H1 (cell line): ENCODE results near the gene ATP11C. TPM values are rescaled to one million over a fixed set of nuclear protein-coding genes. Genes with fewer than 3 reads are reported as not detected.

ENCODE experiments used
- CTCF ChIA-PET: fragments of 300-600 bp; sonication (Branson Sonifier 250); formaldehyde crosslinking; loops from one replicate; lab custom pipeline; 2021; ENCODE audit not compliant: partially characterized antibody; lab: Charles Lee
- POLR2A ChIA-PET: fragments of 300-600 bp; sonication (Branson Sonifier 250); formaldehyde crosslinking; loops from one replicate; lab custom pipeline; 2021; ENCODE audit warnings: inconsistent platforms; ENCODE audit not compliant: partially characterized antibody; lab: Charles Lee
- DNase-seq, 2 experiments: peaks; one replicate each; pipeline versions ENCODE4 v3.0.0 to v3.0.0-alpha.2; 2010 to 2022; ENCODE audit warnings: low spot score in 2 of 2, low read depth in 1 of 2, mixed read lengths in 1 of 2
- FAIRE-seq: peaks from 2 replicates; lab custom pipeline; 2011; peaks lifted over from hg19 to GRCh38; lab: Jason Lieb, UNC
- H2AFZ ChIP-seq: 2 replicates; pipeline ENCODE4 v1.8.1; 2012; ENCODE audit warnings: low read length, inconsistent platforms
- H2AK5ac ChIP-seq: 2 replicates; pipeline ENCODE4 v1.6.1; 2013; ENCODE audit warnings: low read depth, low read length
- H2BK120ac ChIP-seq: replicated peaks from 2 replicates; pipeline ENCODE3; 2013; ENCODE audit warnings: low read depth, low read length, inconsistent platforms
- H2BK12ac ChIP-seq: 2 replicates; pipeline ENCODE4 v1.6.1; 2013; ENCODE audit warnings: low read depth, low read length
- H2BK15ac ChIP-seq: 2 replicates; pipeline ENCODE4 v1.6.1; 2013; ENCODE audit warnings: low read length
- H2BK20ac ChIP-seq: 2 replicates; pipeline ENCODE4 v1.6.1; 2013; ENCODE audit warnings: low read length
- H2BK5ac ChIP-seq: 2 replicates; pipeline ENCODE4 v1.6.1; 2013; ENCODE audit warnings: low read depth, low read length
- H3K14ac ChIP-seq: 2 replicates; pipeline ENCODE4 v1.6.1; 2013; ENCODE audit warnings: inconsistent platforms; ENCODE audit not compliant: insufficient read length
- H3K18ac ChIP-seq: 2 replicates; pipeline ENCODE4 v1.6.1; 2013; ENCODE audit warnings: low read length; ENCODE audit errors: extremely low read depth
- H3K23ac ChIP-seq: 2 replicates; pipeline ENCODE4 v1.6.1; 2013; ENCODE audit warnings: inconsistent platforms; ENCODE audit not compliant: insufficient read length
- H3K23me2 ChIP-seq: 2 replicates; pipeline ENCODE4 v1.6.1; 2013; ENCODE audit warnings: low read depth, low read length
- H3K27ac ChIP-seq: 2 replicates; pipeline ENCODE4 v1.6.1; 2011; ENCODE audit warnings: low read depth, low read length, inconsistent platforms
- H3K27me3 ChIP-seq, 4 experiments: replicated peaks in 1 of 4; 1 replicate in 1 of 4; 2 replicates in 3 of 4; pipeline versions ENCODE4 v1.6.1 to v1.8.1; 2011 to 2013; ENCODE audit warnings: low read length in 3 of 4, mild to moderate bottlenecking in 3 of 4, inconsistent platforms in 2 of 4, mixed read lengths in 2 of 4, moderate library complexity in 1 of 4; ENCODE audit not compliant: control insufficient read depth in 3 of 4, insufficient read depth in 3 of 4; ENCODE audit errors: extremely low read depth in 1 of 4
- H3K36me3 ChIP-seq, 4 experiments: 2 replicates each; pipeline versions ENCODE4 v1.6.1 to v1.8.1; 2011 to 2013; ENCODE audit warnings: mild to moderate bottlenecking in 4 of 4, low read length in 3 of 4, moderate library complexity in 2 of 4, control low read depth in 1 of 4, inconsistent platforms in 1 of 4; ENCODE audit not compliant: insufficient read depth in 4 of 4, control insufficient read depth in 2 of 4
- H3K4ac ChIP-seq: replicated peaks from 2 replicates; pipeline ENCODE3; 2013; ENCODE audit warnings: low read length, low read depth, mixed read lengths, inconsistent platforms; ENCODE audit not compliant: insufficient read length
- H3K4me1 ChIP-seq, 4 experiments: replicated peaks in 1 of 4; 1 replicate in 1 of 4; 2 replicates in 3 of 4; pipeline versions ENCODE4 v1.6.1 to v1.8.1; 2011 to 2013; ENCODE audit warnings: low read length in 3 of 4, inconsistent platforms in 2 of 4, mixed read lengths in 1 of 4; ENCODE audit not compliant: insufficient read depth in 4 of 4, control insufficient read depth in 3 of 4
- H3K4me2 ChIP-seq, 2 experiments: 2 replicates each; pipeline versions ENCODE4 v1.6.1 to v1.8.1; 2011 to 2013; ENCODE audit warnings: low read depth in 2 of 2, low read length in 2 of 2, control low read depth in 1 of 2, inconsistent platforms in 1 of 2, mild to moderate bottlenecking in 1 of 2; ENCODE audit not compliant: insufficient read depth in 1 of 2
- H3K4me3 ChIP-seq, 4 experiments: fragments of 200-600, 300-600 bp in 1 of 4; sonication (generic), shearing (Covaris generic), sonication (Bioruptor Twin) in 1 of 4; 2 replicates each; pipeline versions ENCODE4 v1.5.1 to v1.8.1; 2011 to 2016; ENCODE audit warnings: low read length in 4 of 4, low read depth in 3 of 4, control low read depth in 2 of 4, inconsistent platforms in 2 of 4, mild to moderate bottlenecking in 2 of 4, mixed read lengths in 1 of 4, moderate library complexity in 1 of 4; ENCODE audit not compliant: insufficient read depth in 2 of 4; ENCODE audit errors: extremely low read depth in 1 of 4
- H3K56ac ChIP-seq: replicated peaks from 2 replicates; pipeline ENCODE3; 2013; ENCODE audit warnings: low read depth, mild to moderate bottlenecking, mixed read lengths, low read length, inconsistent platforms; ENCODE audit not compliant: insufficient read length
- H3K79me1 ChIP-seq: 2 replicates; pipeline ENCODE4 v1.6.1; 2013; ENCODE audit warnings: low read depth, low read length, control low read depth
- H3K79me2 ChIP-seq, 2 experiments: 2 replicates each; pipeline versions ENCODE4 v1.6.1 to v1.8.1; 2012 to 2013; ENCODE audit warnings: low read length in 2 of 2, mild to moderate bottlenecking in 2 of 2, inconsistent platforms in 1 of 2; ENCODE audit not compliant: insufficient read depth in 2 of 2, control insufficient read depth in 1 of 2
- H3K9ac ChIP-seq, 4 experiments: replicated peaks in 1 of 4; 1 replicate in 1 of 4; 2 replicates in 3 of 4; pipeline versions ENCODE4 v1.6.1 to v1.8.1; 2011 to 2013; ENCODE audit warnings: low read depth in 3 of 4, low read length in 3 of 4, control low read depth in 2 of 4, mild to moderate bottlenecking in 2 of 4, moderate library complexity in 2 of 4, inconsistent platforms in 1 of 4; ENCODE audit errors: extremely low read depth in 1 of 4
- H3K9me3 ChIP-seq, 2 experiments: 2 replicates each; pipeline versions ENCODE4 v1.6.1 to v1.8.1; 2012 to 2013; ENCODE audit warnings: mild to moderate bottlenecking in 2 of 2, moderate library complexity in 2 of 2, control low read depth in 1 of 2, inconsistent platforms in 1 of 2, low read depth in 1 of 2, low read length in 1 of 2, mixed read lengths in 1 of 2; ENCODE audit not compliant: insufficient read depth in 2 of 2
- H4K20me1 ChIP-seq, 2 experiments: replicated peaks in 1 of 2; 2 replicates each; pipeline versions ENCODE3 to v1.8.1; 2011 to 2013; ENCODE audit warnings: inconsistent platforms in 2 of 2, low read length in 2 of 2, mild to moderate bottlenecking in 1 of 2; ENCODE audit not compliant: insufficient read depth in 2 of 2, control insufficient read depth in 1 of 2
- H4K5ac ChIP-seq: 2 replicates; pipeline ENCODE4 v1.6.1; 2013; ENCODE audit warnings: low read length, low read depth, mixed read lengths, inconsistent platforms; ENCODE audit not compliant: insufficient read length
- H4K8ac ChIP-seq: 2 replicates; pipeline ENCODE4 v1.8.0; 2013; ENCODE audit warnings: mild to moderate bottlenecking, moderate library complexity, low read length, inconsistent platforms; ENCODE audit not compliant: insufficient read depth; ENCODE audit errors: extremely low read depth
- H4K91ac ChIP-seq: replicated peaks from 2 replicates; pipeline ENCODE3; 2013; ENCODE audit warnings: low read length, mixed read lengths, inconsistent platforms; ENCODE audit not compliant: insufficient read length
- CHD1 ChIP-seq: IDR thresholded peaks from 2 replicates; pipeline ENCODE4 v1.6.1; 2012; ENCODE audit warnings: low read depth, low read length, improper control_type of control experiment
- HDAC2 ChIP-seq, 2 experiments: fragments of 300-600 bp in 1 of 2; sonication (generic) in 1 of 2; IDR thresholded peaks; 2 replicates each; pipeline ENCODE4 v1.6.1; 2011 to 2012; ENCODE audit warnings: low read depth in 2 of 2, low read length in 2 of 2, mild to moderate bottlenecking in 2 of 2, moderate library complexity in 2 of 2, borderline replicate concordance in 1 of 2, inconsistent platforms in 1 of 2
- POLR2AphosphoS5 ChIP-seq: IDR thresholded peaks from 2 replicates; pipeline ENCODE4 v1.6.1; 2011; ENCODE audit warnings: low read depth, low read length
- RBBP5 ChIP-seq: IDR thresholded peaks from 2 replicates; pipeline ENCODE4 v1.7.1; 2012; ENCODE audit warnings: low read depth, mild to moderate bottlenecking, inconsistent platforms, low read length, moderate library complexity, borderline replicate concordance
- RNF2 ChIP-seq: fragments of 200-900, 300-1000 bp; sonication (generic); IDR thresholded peaks from 2 replicates; pipeline ENCODE4 v1.7.1; 2016; ENCODE audit warnings: borderline replicate concordance, low read depth, mild to moderate bottlenecking, antibody characterized with exemption, low read length; ENCODE audit not compliant: poor library complexity, severe bottlenecking; ENCODE audit errors: missing control alignments
- SAP30 ChIP-seq: fragments of 300-600 bp; sonication (generic); IDR thresholded peaks from 2 replicates; pipeline ENCODE4 v1.7.1; 2012; ENCODE audit warnings: low read length, moderate library complexity, mild to moderate bottlenecking, inconsistent platforms; ENCODE audit not compliant: insufficient read depth, insufficient replicate concordance
- SP4 ChIP-seq: IDR thresholded peaks from 2 replicates; pipeline ENCODE4 v1.6.1; 2012; ENCODE audit warnings: low read length, inconsistent platforms
- TAF1 ChIP-seq: IDR thresholded peaks from 2 replicates; pipeline ENCODE4 v1.6.1; 2011; ENCODE audit warnings: mild to moderate bottlenecking, low read depth, low read length
- TBP ChIP-seq: IDR thresholded peaks from 2 replicates; pipeline ENCODE4 v1.6.1; 2011; ENCODE audit warnings: low read depth, low read length, improper control_type of control experiment
- WGBS, 2 experiments: shearing (Covaris generic) in 1 of 2; methylation state at CpG; one replicate each; pipeline versions ENCODE4 v1.1.6 to v1.1.7; 2013 to 2015; ENCODE audit warnings: low lambda C conversion rate in 2 of 2, mixed read lengths in 2 of 2, inconsistent platforms in 1 of 2, low coverage in 1 of 2, missing lambda C conversion rate in 1 of 2; ENCODE audit not compliant: insufficient replicate concordance in 2 of 2, insufficient coverage in 1 of 2, insufficient read length in 1 of 2; ENCODE audit errors: extremely low coverage in 1 of 2, missing lambda C conversion rate in 1 of 2; 5-methylcytosine and 5-hydroxymethylcytosine counted together
- polyA plus RNA-seq, 7 experiments: library from polyadenylated mRNA; depleted of rRNA in 3 of 7; stranded (reverse) in 5 of 7; unstranded in 2 of 7; fragments of >200 nt in 5 of 7; fragments of 200-250 nt in 2 of 7; gene quantifications; 1 replicate in 5 of 7; 2 replicates in 1 of 7; 4 replicates in 1 of 7; pipeline versions ENCODE4 v1.2.1 to v1.2.3, GENCODE V29; 2011 to 2013; ENCODE audit warnings: missing spikeins in 2 of 7, mixed read lengths in 2 of 7
- total RNA-seq: library from RNA; stranded (reverse); fragmentation: NEBNext Ultra II Directional; extraction: Animal tissue kit (Norgen Biotek cat#: 25700); gene quantifications from 2 replicates; pipeline ENCODE4 v1.2.1, GENCODE V29; 2021
- TF ChIP-seq, protein P1 (sequence below): IDR thresholded peaks from 2 replicates; pipeline ENCODE4 v1.6.1; 2011; ENCODE audit warnings: low read depth, mild to moderate bottlenecking, low read length; ENCODE audit not compliant: insufficient read depth

ATP11C gene
- total and polyA plus RNA-seq, 2 of the 8 experiments (the other 6 are each of a cell fraction or from before 2014, with no cell fraction given) = 14.7 to 52.1 TPM

GRCh38 chrX:139844884-139845283 is 88.0 kb downstream of the ATP11C start:
- Histone ChIP-seq H3K56ac (no peak overlapping the region), H3K4me1 (peaks cover 0 to 10% (median 4%) of the 10 kb centered on the region in 4 experiments; a peak in 6 of 7 replicates), H3K27me3 (no peaks in the 10 kb centered on the region), H4K5ac (no peak overlapping the region), H3K23ac (no peak overlapping the region), H4K20me1 (no peaks in the 10 kb centered on the region), H3K4me2 (no peak overlapping the region), H2BK12ac (no peak overlapping the region), H2AFZ (no peak overlapping the region), H3K9me3 (no peaks in the 10 kb centered on the region), H3K9ac (no peak overlapping the region), H3K79me1 (no peaks in the 10 kb centered on the region), H3K79me2 (peaks cover 0 to 28% of the 10 kb centered on the region in 2 experiments; a peak in 2 of 4 replicates), H3K18ac (no peak overlapping the region), H3K4ac (no peak overlapping the region), H2BK15ac (no peak overlapping the region), H2BK120ac (no peak overlapping the region), H4K91ac (no peak overlapping the region), H3K23me2 (no peaks in the 10 kb centered on the region), H3K27ac (no peak overlapping the region), H3K4me3 (no peak overlapping the region), H3K14ac (no peak overlapping the region), H2AK5ac (no peak overlapping the region), H4K8ac (no peak overlapping the region), H2BK5ac (no peak overlapping the region), H3K36me3 (no peaks in the 10 kb centered on the region; a peak in 1 of 8 replicates), H2BK20ac (no peak overlapping the region)
- 94% methylated on average over 2 of the region's 2 CpGs; no CpG with 5 or more reads in 1 of the 2 experiments for WGBS, 2 experiments
- ChIA-PET CTCF (interaction anchor here (1.4 kb wide), 1 partner anchor 122 kb away, joined by 3 read pairs; no protein-coding TSS in a partner anchor), POLR2A (no interaction called here)
- no peak for TF ChIP-seq SP4
- no peak for TF ChIP-seq POLR2AphosphoS5
- no peak for TF ChIP-seq SAP30
- TF ChIP-seq RBBP5 = no peak
- no peak for TF ChIP-seq RNF2
- TF ChIP-seq TAF1 = no peak
- no peak for TF ChIP-seq CHD1
- no peak for TF ChIP-seq TBP
- no peak for TF ChIP-seq HDAC2 (IDR thresholded peaks at IDR 0.05; ENCODE audit: borderline replicate concordance in 1 of 2, low read depth in 2 of 2, low read length in 2 of 2)
- TF ChIP-seq, protein P1, sequence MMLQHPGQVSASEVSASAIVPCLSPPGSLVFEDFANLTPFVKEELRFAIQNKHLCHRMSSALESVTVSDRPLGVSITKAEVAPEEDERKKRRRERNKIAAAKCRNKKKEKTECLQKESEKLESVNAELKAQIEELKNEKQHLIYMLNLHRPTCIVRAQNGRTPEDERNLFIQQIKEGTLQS = no peak
- no peak for FAIRE-seq
- DNase-seq = no peak
